Measurements from ENCODE around the gene TMPRSS13. TPM values are rescaled to one million over a fixed set of nuclear protein-coding genes. Genes with fewer than 3 reads are reported as not detected.

Gene TMPRSS13
- total RNA-seq, 4 donors from 2014 or later, result 0.60 to 1.7 TPM; not detected in 2

GRCh38 chr11:117881217-117881616, 48.0 kb downstream of the TMPRSS13 start:
- peaks cover 0 to 24% (median 2%) of the 10 kb centered on the region in 4 donors for H3K4me1 ChIP-seq
- TF ChIP-seq CTCF (IDR thresholded peaks at IDR 0.05), result no peak
- no peak for TF ChIP-seq EP300 (IDR thresholded peaks at IDR 0.05)
- TF ChIP-seq POLR2A (IDR thresholded peaks at IDR 0.05), result no peak
- no peak overlapping the region for H3K27ac ChIP-seq
- DNase-seq (ENCODE audit: low spot score in 2 of 2), result no peak
- H3K4me3 ChIP-seq, result no peak overlapping the region
- no peaks in the 10 kb centered on the region for H3K9me3 ChIP-seq
- WGBS, 2 donors, result 86 to 93% methylated on average over 5 of the region's 5 CpGs
- H3K27me3 ChIP-seq, result peaks cover 0 to 34% of the 10 kb centered on the region in 2 donors
- no peaks in the 10 kb centered on the region for H3K36me3 ChIP-seq

- Histone ChIP-seq H3K9me3 (no peaks in the 10 kb centered on the region), H3K4me3 (no peak overlapping the region), H3K27ac (no peak overlapping the region), H3K4me1 (peaks cover 0 to 30% (median 6%) of the 10 kb centered on the region in 4 donors), H3K36me3 (no peaks in the 10 kb centered on the region), H3K27me3 (peaks cover 0 to 48% of the 10 kb centered on the region in 2 donors)
- no peak for TF ChIP-seq CTCF (IDR thresholded peaks at IDR 0.05)
- no peak for TF ChIP-seq EP300 (IDR thresholded peaks at IDR 0.05)
- no peak for TF ChIP-seq POLR2A (IDR thresholded peaks at IDR 0.05)
- 68 to 78% methylated on average over 11 of the region's 11 CpGs for WGBS, 2 donors
- DNase-seq (ENCODE audit: low spot score in 2 of 2), result no peak
These were observed 49.4 kb downstream of the TMPRSS13 start for GRCh38 chr11:117879516-117880480.

GRCh38 chr11:117878939-117879475, 50.2 kb downstream of the TMPRSS13 start:
- no peak overlapping the region for H3K4me3 ChIP-seq
- peaks cover 0 to 38% (median 6%) of the 10 kb centered on the region in 4 donors for H3K4me1 ChIP-seq
- no peak overlapping the region for H3K27ac ChIP-seq
- no peak for DNase-seq (ENCODE audit: low spot score in 2 of 2)
- WGBS, 2 donors, result 82 to 85% methylated on average over 3 of the region's 3 CpGs
- no peaks in the 10 kb centered on the region for H3K9me3 ChIP-seq
- H3K36me3 ChIP-seq, result no peaks in the 10 kb centered on the region
- TF ChIP-seq EP300 (IDR thresholded peaks at IDR 0.05) (no peak), CTCF (IDR thresholded peaks at IDR 0.05) (no peak), POLR2A (IDR thresholded peaks at IDR 0.05) (no peak)
- peaks cover 0 to 51% of the 10 kb centered on the region in 2 donors for H3K27me3 ChIP-seq

- H3K4me1 ChIP-seq, result peaks cover 0 to 43% (median 6%) of the 10 kb centered on the region in 4 donors
- peaks cover 0 to 57% of the 10 kb centered on the region in 2 donors for H3K27me3 ChIP-seq
- DNase-seq (ENCODE audit: low spot score in 2 of 2), result no peak
- no peak for TF ChIP-seq EP300 (IDR thresholded peaks at IDR 0.05)
- TF ChIP-seq CTCF (IDR thresholded peaks at IDR 0.05), result no peak
- TF ChIP-seq POLR2A (IDR thresholded peaks at IDR 0.05), result no peak
- 92 to 95% methylated on average over 6 of the region's 6 CpGs for WGBS, 2 donors
- H3K4me3 ChIP-seq, result no peak overlapping the region
- H3K27ac ChIP-seq, result no peak overlapping the region
- H3K9me3 ChIP-seq, result no peaks in the 10 kb centered on the region
- no peaks in the 10 kb centered on the region for H3K36me3 ChIP-seq
These were observed 50.8 kb downstream of the TMPRSS13 start for GRCh38 chr11:117878314-117878938.
